Hippocampal formation (tissue), 2 donors: ENCODE measurements around the gene B3GALT4.
"Not testable (repeated sequence)": the region's sequence is repeated elsewhere in the genome, so short reads cannot be mapped to it uniquely, and the experiment has no call there.

Source experiments
- DNase-seq, 2 donors: peaks; one replicate each; lab custom pipeline; 2025; lab: John Stamatoyannopoulos, UW

The B3GALT4 gene, protein sequence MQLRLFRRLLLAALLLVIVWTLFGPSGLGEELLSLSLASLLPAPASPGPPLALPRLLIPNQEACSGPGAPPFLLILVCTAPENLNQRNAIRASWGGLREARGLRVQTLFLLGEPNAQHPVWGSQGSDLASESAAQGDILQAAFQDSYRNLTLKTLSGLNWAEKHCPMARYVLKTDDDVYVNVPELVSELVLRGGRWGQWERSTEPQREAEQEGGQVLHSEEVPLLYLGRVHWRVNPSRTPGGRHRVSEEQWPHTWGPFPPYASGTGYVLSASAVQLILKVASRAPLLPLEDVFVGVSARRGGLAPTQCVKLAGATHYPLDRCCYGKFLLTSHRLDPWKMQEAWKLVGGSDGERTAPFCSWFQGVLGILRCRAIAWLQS

DNA sequence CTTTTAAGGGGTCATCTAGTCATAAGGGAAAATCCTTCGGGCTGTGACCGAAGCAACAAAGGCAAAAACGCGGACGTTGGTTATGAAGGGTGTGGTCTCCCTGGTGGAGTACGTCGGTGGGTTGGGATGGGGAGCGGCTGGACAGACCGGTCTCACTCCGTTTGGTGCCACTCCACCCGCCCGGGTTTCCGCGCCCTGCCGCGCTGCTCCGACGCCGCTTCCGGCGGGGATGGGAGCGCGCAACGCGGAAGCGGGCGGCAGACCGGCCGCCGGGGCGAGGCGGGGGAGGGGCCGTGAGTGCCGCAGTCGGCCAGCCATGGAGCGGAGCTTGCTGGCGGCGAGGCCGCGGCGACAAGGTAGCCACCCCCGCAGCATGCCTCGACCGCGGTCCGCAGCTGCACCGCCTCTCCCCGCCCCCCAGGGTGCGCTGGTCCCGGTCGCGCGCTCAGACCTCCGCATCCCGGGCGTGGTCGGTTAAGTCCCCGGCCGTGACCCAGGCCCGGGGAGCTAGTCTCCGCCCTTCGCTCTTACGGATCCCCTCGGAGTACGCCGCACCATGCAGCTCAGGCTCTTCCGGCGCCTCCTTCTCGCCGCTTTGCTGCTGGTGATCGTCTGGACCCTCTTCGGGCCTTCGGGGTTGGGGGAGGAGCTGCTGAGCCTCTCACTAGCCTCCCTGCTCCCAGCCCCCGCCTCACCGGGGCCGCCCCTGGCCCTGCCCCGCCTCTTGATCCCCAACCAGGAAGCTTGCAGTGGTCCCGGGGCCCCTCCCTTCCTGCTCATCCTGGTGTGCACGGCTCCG is at the start of gene B3GALT4:
Gene B3GALT4 (plus strand): TSS at position 260 of the 799 bp plus-strand sequence. CDS start 297 bp downstream, at position 557.
- peak; percentile 6 to 58 for DNase-seq

DNA sequence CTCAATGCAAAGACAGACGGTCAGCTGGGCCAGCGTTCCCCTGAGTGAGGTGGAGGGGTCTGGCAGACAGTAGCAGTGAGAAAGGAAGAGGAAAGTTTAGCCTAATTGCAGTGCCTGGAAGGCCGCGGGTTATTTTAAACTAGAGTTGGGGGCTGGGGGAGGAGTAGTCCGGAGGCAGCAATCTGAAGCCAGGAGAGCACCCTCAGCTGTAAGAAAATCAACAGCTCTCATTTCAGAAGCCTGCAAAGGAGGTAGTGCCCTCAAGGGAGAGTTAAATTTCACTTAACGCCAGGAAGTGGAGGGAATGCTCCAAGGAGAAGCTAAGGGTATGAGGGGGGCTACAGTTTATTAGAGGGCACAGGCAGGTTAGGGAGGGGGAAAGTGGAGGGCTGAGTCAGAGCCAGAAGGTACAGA is 41.7 kb upstream of the B3GALT4 start:
- no peak for DNase-seq

DNA sequence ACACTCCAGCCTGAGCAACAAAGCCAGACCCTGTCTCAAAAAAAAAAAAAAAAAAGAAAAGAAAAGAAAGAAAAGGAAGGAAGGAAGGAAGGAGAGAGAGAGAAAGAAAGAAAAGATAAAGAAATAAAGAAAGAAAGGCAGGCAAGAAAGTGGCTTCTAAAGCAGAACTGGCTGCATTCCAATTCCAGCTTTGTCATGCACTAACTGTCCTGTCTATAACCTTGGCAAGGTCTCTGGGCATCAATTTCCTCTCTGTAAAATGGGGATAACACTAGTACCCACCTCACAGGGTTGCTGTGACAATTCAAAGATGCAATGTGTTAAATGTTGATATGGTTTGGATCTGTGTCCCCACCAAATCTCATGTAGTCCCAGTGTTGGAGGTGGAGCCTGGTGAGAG is 40.6 kb upstream of the B3GALT4 start:
- DNase-seq = no peak

DNA sequence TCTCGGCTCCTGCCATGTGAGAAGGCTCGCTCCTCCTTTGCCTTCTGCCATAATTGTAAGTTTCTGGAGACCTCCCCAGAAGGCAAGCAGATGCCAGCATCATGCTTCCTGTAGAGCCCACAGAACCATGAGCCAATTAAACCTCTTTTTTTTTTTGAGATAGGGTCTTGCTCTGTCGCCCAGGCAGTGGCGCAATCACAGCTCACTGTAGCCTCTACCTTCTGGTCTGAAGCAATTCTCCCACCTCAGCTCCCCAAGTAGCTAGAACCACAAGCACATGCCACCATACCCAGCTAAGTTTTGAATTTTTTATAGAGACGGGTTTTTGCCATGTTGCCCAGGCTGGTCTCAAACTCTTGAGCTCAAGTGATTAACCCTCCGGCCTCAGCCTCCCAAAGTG is 40.1 kb upstream of the B3GALT4 start:
- DNase-seq = no peak

DNA sequence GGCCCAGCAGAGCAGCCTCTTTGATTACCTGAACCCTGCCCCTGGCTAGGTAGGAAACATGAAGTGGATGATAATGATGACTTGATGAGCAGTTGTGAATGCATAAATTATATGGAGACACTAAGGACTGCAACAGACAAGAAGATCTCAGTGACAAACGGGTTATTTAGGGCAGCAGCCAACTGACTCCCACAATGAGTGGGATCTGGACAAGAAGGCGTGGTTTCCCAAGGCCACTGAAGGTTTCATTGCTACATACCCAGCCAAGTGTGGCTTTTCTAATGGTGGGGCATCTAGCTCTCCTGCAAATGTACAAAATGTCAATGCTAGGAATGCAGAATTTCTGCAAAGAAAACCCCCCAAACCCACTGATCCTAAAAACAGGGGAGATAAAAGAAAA is 39.2 kb upstream of the B3GALT4 start:
- no peak for DNase-seq

DNA sequence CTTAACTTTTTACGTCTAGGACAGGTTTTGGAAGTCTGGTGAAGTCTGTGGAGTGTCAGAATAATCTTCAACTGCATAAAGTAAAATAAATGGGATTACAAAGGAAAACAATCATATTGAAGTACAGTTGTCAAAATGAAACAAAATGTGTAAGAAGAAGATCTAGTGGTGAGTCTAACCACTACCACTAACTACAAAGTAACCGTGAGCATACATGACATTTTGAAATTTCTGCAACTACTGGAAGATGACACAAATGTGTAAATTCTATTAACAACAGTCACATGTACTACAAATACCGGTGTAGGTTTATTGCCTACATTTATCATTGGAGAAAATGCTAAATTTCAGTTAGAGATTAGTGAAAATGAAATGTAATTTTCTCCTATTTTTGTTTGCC is 35.0 kb upstream of the B3GALT4 start:
- no peak for DNase-seq

DNA sequence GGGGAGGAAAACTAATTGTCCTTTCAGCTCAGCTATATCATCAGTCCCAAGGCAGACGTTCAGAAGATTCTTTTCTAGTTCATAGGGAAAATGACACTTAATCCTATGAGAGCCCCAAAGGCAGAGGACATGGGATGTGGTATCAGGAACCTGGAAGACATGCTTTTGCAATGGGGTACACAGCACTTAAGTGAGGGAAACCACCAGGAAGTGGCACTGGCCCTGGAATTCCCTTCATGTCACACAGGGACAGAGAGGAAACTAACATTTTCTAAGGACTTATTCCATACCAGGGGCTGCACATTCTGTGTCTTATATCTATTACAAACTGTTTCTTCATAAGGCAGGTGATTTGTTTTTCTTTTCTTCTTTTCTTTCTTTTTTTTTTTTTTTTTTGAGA is 33.4 kb upstream of the B3GALT4 start:
- no peak for DNase-seq

DNA sequence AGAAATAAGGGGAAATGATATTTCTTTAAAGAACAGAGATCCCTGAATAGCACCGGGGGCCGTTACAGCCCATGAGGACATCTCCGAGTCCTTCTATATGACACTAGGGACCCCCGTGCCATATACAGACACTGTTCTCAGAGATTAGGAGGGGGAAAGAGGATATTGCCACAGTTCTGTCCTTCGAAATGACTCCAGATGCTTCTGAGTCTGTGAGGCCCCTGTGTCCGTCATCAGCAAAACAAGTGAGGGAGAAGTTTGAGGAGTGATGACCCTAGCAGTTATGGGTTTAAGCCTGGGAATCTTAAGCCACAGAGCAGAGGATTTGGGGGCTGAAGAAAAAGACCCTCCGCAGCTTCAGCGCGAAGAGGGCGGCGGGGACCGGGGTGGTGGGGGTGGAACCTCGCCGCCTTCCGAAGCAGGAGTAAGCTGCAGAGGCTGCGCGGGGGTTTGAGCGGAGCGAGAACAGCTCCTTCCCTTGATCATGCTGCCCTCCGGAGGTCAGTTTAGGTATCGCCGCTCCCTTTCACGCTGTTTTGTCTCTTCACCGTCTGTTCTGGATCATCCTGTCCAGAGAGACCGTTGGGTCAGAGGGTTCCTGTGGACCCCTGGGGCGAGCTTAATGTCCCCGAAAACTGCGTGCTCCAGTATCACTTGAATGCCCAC is 28.8 kb upstream of the B3GALT4 start:
- peak; percentile 70 to 71 for DNase-seq

DNA sequence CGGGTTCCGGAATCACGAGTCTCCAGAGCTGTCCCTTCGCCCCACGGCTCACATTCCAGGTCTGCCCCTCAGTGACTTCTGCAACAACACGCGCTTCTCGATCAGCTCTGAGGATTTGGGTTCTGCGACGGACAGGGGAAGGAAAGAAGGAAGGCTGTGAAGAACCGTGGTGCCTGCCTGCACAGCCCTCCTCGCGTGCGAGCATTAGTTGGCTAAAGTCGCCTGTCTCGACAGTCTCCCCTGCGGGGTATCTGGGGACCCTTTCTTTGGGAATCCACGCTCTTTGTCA is 28.3 kb upstream of the B3GALT4 start:
- no peak for DNase-seq

DNA sequence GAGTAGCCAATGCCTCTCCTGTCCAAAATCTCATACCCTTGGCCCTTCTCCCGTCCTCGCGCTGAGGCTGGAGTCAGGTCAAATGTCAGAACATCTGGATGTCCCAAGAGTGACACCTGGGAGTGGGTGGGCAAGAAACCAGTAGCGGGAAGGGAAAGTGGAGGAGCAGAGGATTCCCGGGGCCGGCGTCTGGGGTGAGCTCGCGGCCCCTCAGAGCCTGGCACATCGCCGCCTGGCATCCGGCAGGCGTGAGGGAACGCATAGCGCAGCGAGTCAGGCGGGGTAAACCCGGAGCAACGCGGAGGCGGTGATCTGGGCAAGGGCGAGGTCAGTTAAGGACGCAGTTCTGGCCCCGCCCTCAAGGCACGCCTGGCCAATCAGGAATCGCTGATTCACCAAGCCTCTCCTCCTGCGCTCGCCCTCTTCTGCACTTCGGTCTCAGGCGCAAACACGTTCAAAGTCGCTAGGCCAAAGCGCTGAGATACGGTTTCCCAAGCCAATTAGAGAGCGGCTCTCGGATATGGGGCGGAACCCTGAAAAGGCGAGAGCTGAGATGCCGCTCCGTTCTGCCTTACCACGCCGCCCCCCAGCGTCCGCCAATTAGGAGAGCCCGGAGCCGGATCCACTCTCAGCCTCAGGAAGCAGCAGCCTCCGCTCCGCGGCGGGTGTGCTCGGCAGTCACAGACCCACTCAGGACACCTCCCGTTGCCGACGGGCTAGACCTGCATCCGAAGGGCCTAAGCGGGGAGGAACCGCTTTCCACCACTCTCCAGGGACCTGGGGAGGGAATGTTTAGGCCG is 27.8 kb upstream of the B3GALT4 start:
- peak; percentile 96 to 99 for DNase-seq

DNA sequence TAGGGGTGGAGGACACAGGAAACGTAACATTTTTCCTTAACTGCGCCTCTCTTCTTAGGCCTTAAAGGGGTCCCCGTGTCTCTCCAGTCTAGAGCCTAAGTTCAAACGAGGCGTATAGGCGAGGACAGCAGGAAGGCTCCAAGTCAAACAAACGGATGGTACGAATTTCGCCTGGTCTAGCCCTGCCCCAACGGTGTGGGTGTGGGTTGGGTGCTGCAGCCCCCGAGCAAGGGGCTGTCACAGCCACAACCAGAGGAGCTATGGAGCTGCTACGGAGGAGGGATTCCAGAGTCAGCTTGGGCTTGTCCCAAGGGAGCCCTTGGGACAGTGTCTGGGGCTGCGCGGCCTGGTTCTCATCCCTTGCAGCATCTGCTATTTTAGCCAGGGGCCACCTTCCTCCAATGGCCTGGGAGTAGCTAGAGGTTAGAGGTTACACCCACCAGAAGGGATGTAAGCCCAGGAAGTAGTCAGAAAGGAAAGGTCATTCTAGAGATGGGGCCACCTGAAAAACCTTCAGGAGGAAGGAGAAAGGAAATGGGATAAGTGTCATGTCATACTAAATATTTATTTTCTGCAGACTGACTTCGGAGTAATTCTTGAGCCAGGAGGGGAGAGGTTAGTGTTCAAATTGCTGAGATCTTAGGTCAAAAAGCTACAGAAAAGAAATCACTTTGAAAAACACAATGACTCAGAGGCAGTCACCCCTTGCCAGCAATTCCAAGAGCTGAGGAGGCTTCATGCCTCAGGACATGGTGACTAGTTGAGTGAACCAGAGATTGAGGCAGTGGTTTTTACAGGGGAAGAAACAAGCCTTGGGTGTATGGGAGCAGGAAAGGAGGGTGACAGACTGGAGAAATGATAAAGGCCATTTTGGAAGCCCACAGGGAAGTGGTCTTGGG is 26.9 kb upstream of the B3GALT4 start:
- no peak for DNase-seq

DNA sequence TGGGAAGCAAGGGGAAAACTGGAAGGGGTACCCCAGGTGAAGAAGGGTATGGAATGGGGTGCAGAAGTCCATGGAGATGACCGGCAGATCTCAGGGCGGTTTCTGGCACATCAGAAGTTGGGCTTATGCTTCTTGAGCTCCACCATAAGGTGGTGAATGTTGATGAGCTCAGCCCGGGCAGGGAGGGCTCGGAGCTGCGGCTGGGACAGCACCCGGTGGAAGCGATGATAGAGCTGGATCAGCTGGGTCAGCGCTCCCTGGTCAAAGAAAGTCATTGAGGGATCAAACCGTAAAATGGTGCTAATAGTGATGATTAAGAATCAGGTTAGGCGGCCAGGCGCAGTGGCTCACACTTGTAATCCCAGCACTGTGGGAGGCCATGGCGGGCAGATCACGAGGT is 26.2 kb upstream of the B3GALT4 start:
- no peak for DNase-seq

DNA sequence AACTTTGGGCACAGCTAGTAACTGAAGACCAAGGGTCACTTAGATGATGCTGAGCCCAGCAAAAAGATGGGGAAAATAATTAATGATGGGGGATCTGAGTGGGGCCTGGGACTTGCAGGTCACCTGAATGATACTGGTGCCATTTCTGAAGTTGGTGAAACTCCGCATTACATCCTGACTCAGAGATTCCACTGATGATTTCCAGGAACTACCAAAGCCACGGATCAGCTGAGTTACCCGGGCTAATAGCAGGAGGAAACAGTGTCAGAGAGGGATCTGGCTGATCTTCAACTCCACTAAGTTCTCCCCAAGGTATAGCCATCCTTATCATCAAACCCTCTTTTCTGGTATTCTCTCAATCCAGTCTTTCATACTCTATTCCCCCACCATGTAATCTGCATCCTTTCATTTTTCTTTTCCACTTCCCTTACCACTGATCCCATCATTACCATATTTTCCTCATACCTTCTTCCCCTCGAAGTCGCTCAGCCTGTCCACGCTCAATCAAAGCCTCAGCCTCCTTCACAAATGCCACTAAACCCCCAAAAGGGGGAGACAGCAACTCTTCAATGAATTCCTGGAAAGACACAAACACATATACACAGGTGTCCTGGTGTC is 25.4 kb upstream of the B3GALT4 start:
- DNase-seq = no peak

DNA sequence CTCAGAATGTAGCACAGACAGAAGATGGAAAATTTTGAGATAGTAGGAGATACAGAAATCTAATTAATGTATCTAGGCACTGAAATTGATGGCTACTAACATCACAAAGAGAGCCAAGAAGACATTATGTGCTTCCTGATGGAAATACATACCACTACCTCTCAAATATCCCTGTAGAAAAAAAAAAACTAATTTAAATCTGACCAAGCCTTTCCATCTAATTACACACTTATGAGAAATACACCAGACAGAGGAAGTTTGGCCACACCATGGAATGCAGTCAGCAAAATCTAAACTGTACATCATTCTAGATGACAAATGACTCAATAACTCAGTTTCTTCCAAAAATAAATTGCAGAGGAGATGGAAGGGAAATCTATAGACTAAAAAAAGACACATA is 24.2 kb upstream of the B3GALT4 start:
- no peak for DNase-seq

DNA sequence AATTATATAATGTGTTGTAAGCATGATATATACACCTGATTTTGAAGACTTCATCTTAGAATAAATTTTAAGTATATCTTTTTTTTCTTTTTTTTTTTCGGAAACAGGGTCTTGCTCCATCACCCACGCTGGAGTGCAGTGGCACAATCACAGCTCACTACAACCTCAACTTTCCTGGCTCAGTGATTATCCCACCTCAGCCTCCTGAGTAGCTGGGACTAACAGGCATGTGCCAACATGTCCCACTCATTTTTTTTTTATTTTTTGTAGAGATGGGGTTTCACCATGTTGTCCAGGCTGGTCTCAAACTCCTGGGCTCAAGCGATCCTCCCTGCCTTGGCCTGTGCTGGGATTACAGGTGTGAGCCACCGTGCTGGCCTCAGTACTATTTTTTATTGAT is 22.3 kb upstream of the B3GALT4 start:
- DNase-seq = no peak

DNA sequence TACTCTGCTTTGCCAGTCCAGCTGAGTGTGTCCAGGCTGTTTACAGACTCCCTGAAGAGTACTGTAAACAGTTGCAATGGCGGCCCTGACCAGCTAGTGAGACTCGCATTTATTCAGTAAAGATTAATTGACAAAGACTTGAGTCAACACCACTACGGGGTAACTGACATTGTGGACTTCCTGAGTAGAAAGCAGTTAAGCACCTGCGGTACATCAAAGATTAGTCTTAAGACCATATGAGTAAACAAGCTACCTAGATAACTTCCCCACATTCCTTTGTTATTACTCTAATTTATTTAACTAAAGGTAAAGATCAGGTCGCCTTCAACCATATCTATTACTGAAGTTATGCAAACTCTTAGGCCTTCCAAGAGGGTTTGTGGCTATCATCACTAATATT is 17.9 kb upstream of the B3GALT4 start:
- no peak for DNase-seq

DNA sequence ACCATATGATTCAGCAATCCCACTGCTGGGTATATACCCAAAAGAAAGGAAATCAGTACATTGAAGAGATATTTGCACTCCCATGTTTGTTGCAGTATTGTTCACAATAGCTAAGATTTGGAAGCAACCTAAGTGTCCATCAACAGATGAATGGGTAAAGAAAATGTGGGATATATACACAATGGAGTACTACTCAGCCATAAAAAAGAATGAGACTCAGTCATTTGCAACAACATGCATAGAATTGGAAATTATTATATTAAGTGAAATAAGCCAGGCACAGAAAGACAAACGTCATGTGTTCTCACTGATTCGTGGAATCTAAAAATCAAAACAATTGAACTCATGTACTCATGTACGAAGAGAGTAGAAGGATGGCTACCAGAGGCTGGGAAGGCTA is 14.4 kb upstream of the B3GALT4 start:
- DNase-seq = not testable (repeated sequence)

DNA sequence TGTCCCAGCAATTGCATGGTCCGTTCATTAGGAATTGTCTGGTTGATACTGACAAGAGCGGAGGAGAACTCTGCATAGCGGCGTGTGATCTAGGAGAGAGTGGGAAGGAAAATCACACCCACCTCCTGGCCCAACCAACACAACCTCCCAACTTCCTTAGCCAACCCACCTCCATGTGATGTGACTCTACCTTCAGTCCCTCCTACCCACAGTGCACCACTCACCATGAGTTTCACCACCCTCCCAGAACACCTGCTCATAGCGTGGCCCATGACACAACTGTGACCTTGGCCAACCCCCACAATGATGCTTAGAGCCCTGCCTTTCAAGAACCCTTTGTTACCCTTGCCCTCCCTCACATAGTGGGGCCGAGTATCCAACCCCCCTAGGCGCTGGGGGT is 12.9 kb upstream of the B3GALT4 start:
- DNase-seq = no peak

DNA sequence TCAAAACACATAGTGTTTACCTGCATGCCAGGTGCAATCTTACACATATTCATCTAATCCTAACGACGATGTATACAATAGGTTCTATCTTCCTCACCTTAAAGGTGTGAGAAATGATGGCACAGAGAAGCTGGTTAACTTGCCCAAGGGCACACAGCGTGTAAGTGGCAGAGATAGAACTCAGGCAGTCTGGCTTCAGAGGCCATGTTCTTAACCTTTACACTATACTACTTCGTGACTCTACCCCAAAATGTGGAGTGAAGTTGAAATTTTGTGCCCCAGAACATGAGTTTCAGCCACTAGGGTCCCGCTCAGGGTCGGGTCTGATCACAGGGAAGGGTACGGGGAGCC is 5.8 kb upstream of the B3GALT4 start:
- DNase-seq = no peak

DNA sequence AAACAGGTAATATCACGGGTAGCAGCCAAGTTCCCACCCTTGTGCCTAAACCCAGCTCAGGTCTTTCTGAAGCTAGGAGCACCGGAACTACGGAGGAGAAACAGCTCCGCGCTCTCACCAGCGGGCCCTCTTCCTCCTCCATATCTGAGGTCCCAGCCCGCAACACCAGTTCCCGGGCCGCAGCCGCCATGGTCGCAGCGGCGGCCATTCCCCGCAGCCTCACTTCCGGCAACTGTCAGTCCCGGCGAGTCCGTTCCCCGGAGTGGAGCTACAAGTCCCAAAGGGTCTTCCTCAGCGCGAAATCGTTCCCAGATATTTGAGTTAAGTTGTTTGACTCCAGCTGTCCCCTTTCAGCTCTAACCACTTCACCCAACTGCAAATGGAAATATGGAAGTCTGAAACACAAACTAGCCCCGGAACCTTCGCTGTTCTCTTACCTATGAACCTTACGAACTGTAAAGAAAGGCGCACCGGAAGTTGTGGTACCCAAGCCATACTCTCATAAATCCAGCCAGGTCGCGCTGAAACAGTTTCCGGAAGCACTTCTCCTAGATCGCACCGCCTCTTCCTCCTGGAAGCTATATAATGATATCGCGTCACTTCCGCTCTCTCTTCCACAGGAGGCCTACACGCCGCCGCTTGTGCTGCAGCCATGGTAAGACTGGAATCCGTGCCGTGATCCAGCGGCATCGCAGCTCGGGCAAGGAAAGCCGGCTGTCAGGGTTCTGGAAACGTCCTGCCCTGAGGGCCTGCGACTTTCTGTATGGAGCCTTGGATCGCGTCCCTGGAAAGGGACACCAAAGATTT is 5.3 kb upstream of the B3GALT4 start, which contains the start of the genes RPS18 and VPS52:
Gene RPS18 (plus strand): TSS at position 608 of the 807 bp plus-strand sequence. CDS start 45 bp downstream, at position 653.
Gene VPS52 (minus strand): TSS at position 409 of the 807 bp plus-strand sequence. CDS start 201 bp downstream, at position 208.
- DNase-seq = peak; percentile 91 to 99
